Motor neuron (in vitro differentiated cells): ENCODE data around the gene IPO4. TPM values are rescaled to one million over a fixed set of nuclear protein-coding genes. Genes with fewer than 3 reads are reported as not detected.

Experiments used
- ATAC-seq, 8 experiments: fragments of 200-7000 bp; cut with Tn5 transposase; replicated peaks in 6 of 8; 2 replicates each; pipeline ENCODE4 v1.8.0; 2021; ENCODE audit warnings: mild to moderate bottlenecking in 8 of 8, moderate library complexity in 8 of 8
- H3K27ac ChIP-seq, 2 donors: fragments of 250-450 bp; sonication (Bioruptor Pico); 2 replicates each; pipeline ENCODE4 v1.9.0; 2021; ENCODE audit warnings: antibody characterized with exemption in 2 of 2, mild to moderate bottlenecking in 2 of 2, moderate library complexity in 1 of 2
- H3K4me1 ChIP-seq, 2 donors: fragments of 250-450 bp; sonication (Bioruptor Pico); replicated peaks in 1 of 2; 2 replicates each; pipeline ENCODE4 v1.6.1; 2021; ENCODE audit warnings: antibody characterized with exemption in 2 of 2, mild to moderate bottlenecking in 2 of 2, moderate library complexity in 1 of 2
- H3K4me3 ChIP-seq, 5 donors: fragments of 250-450 bp; sonication (Bioruptor Pico); 2 replicates each; pipeline ENCODE4 v1.9.0; 2021; ENCODE audit warnings: antibody characterized with exemption in 5 of 5, mild to moderate bottlenecking in 5 of 5, moderate library complexity in 4 of 5
- WGBS, 10 experiments: fragments of 450-650 bp; shearing (Covaris generic); methylation state at CpG; one replicate each; pipeline ENCODE4 v1.0.0; 2022; 5-methylcytosine and 5-hydroxymethylcytosine counted together
- in situ Hi-C, 9 experiments: fragments of 400-800 bp; cut with MboI; loops; one replicate each; pipeline ENCODE4 v1.15.0; 2021; ENCODE audit warnings: low sequenced_read_pairs in 9 of 9, low pct_unique_long_range_greater_than_20kb in 2 of 9; ENCODE audit not compliant: unreplicated experiment in 9 of 9
- total RNA-seq, 8 experiments: library from RNA; unstranded; fragments of 300-600 nt; gene quantifications; 2 replicates each; pipeline versions ENCODE4 v1.2.3 to v1.2.4, GENCODE V29; 2022

IPO4 gene
- total RNA-seq, 8 experiments from 2014 or later: 17.4 to 90.0 (median 39.8) TPM

- in situ Hi-C loops: no loop called here
- Histone ChIP-seq H3K4me3 (no peak overlapping the region), H3K4me1 (peaks cover 19 to 25% of the 10 kb centered on the region in 2 donors), H3K27ac (no peak overlapping the region)
- ATAC-seq: no peak
- 80 to 100% (median 91%) methylated on average over 1 to 9 of the region's 14 CpGs; no CpG with 5 or more reads in 2 of the 10 experiments for WGBS, 10 experiments
Measured at GRCh38 chr14:24182110-24182882, 6.3 kb downstream of the IPO4 start.

- no peak for ATAC-seq
- in situ Hi-C loops: no loop called here
- WGBS, 10 experiments: 73 to 100% (median 98%) methylated on average over 1 to 8 of the region's 19 CpGs; no CpG with 5 or more reads in 5 of the 10 experiments
- Histone ChIP-seq H3K4me1 (peaks cover 19 to 23% of the 10 kb centered on the region in 2 donors), H3K4me3 (no peak overlapping the region), H3K27ac (no peak overlapping the region)
Measured at GRCh38 chr14:24181371-24182077, 7.1 kb downstream of the IPO4 start.

DNA sequence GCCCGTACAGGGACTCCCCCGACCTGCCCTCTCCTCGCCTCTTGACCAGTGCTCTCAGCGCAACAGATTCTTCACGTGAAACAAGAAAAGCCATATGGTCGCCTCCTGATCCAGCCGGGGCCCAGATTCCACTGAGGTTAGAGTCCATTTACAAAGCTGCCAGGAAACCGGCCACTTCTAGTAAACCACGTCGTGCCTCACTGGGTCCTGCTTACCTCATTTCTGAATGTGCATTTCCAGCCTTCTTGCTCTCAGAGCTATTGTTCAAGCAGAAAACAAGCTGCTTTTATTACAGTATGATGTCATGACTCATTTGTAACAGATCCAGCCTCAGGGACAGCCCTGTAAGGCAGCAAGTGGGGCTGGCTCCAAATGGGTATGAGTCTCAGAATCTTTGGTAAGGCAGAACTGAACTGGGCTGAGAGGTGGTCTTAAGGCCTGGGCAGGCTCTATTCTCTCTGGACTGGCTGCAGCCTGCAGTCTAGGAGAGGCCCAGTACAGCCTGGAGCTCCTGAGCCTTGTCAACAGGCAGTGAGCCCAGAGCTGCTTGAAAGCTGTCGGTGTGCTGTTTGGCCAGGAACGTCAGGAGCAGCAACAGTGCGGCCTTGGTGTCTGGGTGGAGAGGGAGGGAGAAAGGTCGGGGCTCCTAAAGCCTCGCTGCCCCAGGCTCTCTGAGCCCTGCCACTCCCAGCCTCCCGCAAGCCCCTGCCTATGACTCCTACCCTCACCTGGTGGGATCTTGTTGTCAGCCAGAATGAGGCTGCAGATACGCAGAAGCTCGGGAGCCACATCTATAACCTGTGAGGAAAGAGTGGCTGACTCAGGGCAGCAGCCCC lies 8.4 kb downstream of the IPO4 start:
- 60 to 100% (median 72%) methylated on average over 1 to 5 of the region's 18 CpGs; no CpG with 5 or more reads in 4 of the 10 experiments for WGBS, 10 experiments
- peak overlapping the region; percentile 87 to 89 for H3K27ac ChIP-seq

DNA sequence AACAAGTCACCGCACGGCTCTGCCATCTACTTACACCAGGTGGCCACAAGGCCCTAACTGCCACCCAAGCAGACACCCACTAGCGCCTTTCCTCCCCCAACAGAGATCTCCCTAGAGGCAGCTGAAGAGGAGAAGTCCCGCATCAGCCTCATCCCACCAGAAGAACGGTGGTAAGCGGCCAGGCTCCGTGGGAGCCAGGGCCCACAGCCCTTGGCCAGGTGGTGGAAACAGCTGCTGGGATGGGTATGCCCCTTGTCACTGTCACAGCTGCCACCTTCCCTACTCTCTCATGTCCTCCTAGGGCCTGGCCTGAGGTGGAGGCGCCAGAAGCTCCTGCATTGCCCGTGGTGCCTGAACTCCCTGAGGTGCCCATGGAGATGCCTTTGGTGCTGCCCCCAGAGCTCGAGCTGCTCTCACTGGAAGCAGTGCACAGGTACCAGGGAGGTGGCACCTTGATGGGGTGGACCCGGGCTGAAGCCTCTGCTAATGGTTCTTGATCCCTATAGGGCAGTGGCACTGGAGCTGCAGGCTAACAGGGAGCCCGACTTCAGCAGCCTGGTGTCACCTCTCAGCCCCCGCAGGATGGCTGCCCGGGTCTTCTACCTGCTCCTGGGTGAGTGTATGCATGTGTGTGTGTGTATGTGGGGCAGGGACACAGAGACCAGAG lies 9.2 kb downstream of the IPO4 start:
- peak in 2 of 8 experiments; percentile 0 to 1 for ATAC-seq
- in situ Hi-C loops: no loop called here

More for the DNA sequence above, 8.4 kb downstream of the IPO4 start:
- in situ Hi-C loops: no loop called here
- Histone ChIP-seq H3K4me1 (peaks cover 19 to 23% of the 10 kb centered on the region in 2 donors), H3K4me3 (no peak overlapping the region)
- peak; percentile 43 to 89 (median 86) for ATAC-seq

DNA sequence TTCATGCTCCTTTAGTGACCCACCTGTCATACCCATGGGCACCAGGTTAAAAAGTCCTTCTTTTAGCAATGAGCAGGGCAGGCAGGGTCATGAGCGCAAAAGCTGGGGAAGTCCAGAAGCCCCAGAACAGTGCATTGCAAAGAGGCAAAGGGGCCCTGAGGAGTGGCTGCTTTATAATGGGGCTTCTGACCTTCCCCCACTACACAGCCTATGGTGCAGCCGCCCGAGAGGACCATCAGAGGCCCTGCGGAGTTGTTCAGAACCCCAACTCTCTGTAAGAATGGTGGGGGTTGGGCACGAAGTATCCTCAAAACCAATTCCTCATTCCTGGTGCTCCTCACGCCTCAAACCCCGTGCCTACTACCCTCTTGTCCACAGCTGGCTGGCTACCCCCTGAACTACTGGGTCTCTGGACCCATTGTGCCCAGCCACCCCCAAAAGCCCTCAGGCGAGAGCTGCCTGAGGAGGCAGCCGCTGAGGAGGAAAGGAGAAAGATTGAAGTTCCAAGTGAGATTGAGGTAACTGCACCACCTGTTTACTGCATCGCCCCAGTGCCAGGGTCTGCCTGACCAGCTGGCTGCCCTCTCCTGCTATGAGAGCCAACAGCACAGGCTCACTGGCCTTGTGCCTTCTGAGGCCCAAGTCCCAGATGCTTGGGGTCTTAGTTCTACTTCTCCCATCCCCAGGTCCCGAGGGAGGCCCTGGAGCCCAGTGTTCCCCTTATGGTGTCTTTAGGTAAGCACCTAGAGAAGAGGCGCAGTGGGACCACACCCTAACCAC lies 10.0 kb downstream of the IPO4 start:
- 60 to 100% (median 79%) methylated on average over 1 to 5 of the region's 12 CpGs; no CpG with 5 or more reads in 6 of the 10 experiments for WGBS, 10 experiments
- peak overlapping the region in 1 of 2 donors; percentile 87 for H3K27ac ChIP-seq
- no peak overlapping the region for H3K4me3 ChIP-seq
- peaks cover 19 to 23% of the 10 kb centered on the region in 2 donors for H3K4me1 ChIP-seq
- no peak for ATAC-seq
- in situ Hi-C loops: no loop called here

More for the DNA sequence above, 9.2 kb downstream of the IPO4 start:
- WGBS, 10 experiments: 78 to 100% (median 100%) methylated on average over 1 to 5 of the region's 14 CpGs; no CpG with 5 or more reads in 5 of the 10 experiments
- H3K4me1 ChIP-seq: peaks cover 19 to 23% of the 10 kb centered on the region in 2 donors
- peak overlapping the region; percentile 87 to 89 for H3K27ac ChIP-seq
- no peak overlapping the region for H3K4me3 ChIP-seq

DNA sequence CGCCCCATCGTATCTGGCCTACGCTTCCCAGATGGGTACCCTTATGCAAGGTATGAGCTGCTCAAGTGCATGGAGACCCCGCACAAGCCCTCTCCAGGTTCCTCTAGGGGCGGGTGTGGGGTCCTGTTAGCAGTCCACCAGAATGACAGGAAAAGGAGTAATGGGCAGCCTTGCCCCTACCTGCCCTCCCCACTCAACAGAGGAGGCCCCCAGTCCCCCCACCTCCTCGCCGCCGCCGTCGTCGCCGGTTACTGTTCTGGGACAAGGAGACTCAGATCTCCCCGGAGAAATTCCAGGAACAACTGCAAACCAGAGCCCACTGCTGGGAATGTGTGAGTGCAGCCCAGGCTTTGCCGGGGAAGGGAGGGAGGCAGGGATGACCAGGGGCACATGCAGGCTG lies 10.7 kb downstream of the IPO4 start:
- 87% methylated on average over 4 of the region's 14 CpGs; no CpG with 5 or more reads in 9 of the 10 experiments for WGBS, 10 experiments
- ATAC-seq: no peak
- Histone ChIP-seq H3K4me1 (peaks cover 19 to 23% of the 10 kb centered on the region in 2 donors), H3K4me3 (no peak overlapping the region), H3K27ac (no peak overlapping the region)
- in situ Hi-C loops: no loop called here

- WGBS, 10 experiments: 86 to 100% (median 90%) methylated on average over 4 to 8 of the region's 12 CpGs; no CpG with 5 or more reads in 7 of the 10 experiments
- in situ Hi-C loops: no loop called here
- Histone ChIP-seq H3K4me3 (no peak overlapping the region), H3K27ac (no peak overlapping the region), H3K4me1 (peaks cover 19 to 23% of the 10 kb centered on the region in 2 donors)
- no peak for ATAC-seq
Measured at GRCh38 chr14:24177041-24177825, 11.4 kb downstream of the IPO4 start.

DNA sequence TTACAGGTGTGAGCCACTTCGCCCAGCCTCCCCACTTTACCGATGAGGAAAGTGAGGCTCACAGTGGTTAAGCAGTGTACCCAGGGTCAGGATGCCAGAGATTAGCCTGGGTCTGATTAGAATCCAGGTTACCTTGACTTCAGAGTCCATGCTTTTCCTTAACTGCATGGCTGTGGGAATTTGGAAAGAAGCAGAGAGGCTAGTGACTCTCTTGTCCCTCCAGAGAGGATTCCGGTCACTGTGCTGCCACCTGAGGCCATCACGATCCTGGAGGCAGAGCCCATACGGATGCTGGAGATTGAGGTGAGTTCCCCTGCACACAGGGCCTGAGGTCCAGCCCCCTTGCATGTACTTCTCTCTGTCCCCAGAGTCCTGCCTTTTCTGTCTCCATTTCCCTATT lies 12.0 kb downstream of the IPO4 start:
- WGBS, 10 experiments: 77 to 100% (median 100%) methylated on average over 2 to 4 of the region's 5 CpGs; no CpG with 5 or more reads in 4 of the 10 experiments
- peaks cover 19 to 23% of the 10 kb centered on the region in 2 donors for H3K4me1 ChIP-seq
- ATAC-seq: no peak
- in situ Hi-C loops: no loop called here
- no peak overlapping the region for H3K4me3 ChIP-seq
- H3K27ac ChIP-seq: no peak overlapping the region

DNA sequence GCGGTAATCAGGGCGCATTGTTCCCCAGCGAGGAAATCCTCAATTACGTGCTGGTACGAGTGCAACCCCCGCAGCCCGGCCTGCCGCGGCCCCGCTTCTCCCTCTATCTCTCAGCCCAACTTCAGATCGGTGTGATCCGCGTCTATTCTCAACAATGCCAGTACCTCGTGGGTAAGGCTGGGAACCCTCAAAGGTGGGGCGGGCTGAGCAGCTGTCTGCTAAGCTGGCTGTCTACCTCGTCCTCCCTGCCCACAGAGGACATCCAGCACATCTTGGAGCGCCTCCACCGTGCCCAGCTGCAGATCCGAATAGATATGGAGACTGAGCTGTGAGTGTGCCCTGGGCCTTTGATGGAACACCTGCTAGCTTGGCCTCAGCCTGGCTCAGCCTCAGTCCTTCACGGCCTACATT lies 15.7 kb downstream of the IPO4 start:
- 42 to 80% (median 61%) methylated on average over 1 to 8 of the region's 20 CpGs; no CpG with 5 or more reads in 7 of the 10 experiments for WGBS, 10 experiments
- in situ Hi-C loops: no loop called here
- Histone ChIP-seq H3K4me3 (peak overlapping the region in 4 of 5 donors; percentile 42 to 72 (median 58)), H3K27ac (no peak overlapping the region), H3K4me1 (no peaks in the 10 kb centered on the region)
- peak in 1 of 8 experiments; percentile 5 for ATAC-seq

DNA sequence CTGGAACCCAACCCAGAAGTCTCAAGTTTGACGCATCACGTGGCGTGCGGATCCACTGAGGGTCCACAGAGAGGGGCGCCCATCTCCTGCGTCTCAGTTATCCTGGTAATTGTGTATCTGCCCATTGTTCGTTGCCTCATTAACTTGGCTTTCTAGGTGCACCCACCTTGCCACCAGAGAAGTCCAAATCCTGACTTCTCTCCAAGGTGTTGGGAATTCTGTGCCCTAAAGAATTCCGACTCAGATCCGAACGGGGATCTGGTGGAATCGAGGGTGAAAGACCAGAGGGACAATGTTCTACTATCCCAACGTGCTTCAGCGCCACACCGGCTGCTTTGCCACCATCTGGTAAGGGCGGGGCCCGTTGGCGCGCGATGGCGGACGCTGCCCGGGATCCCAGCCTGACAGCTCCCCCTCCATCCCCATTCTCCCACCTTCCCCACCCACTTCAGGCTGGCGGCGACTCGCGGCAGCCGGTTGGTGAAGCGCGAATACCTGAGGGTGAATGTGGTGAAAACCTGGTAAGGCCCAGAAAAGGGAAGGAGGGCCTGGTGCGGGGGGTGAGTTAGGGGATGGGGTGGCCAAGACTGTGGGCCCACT lies 16.3 kb downstream of the IPO4 start:
- Histone ChIP-seq H3K27ac (peak overlapping the region in 1 of 2 donors; percentile 5), H3K4me1 (no peaks in the 10 kb centered on the region), H3K4me3 (peak overlapping the region; percentile 35 to 72 (median 49))
- ATAC-seq: no peak
- 0 to 84% methylated on average over 5 to 9 of the region's 30 CpGs; no CpG with 5 or more reads in 8 of the 10 experiments for WGBS, 10 experiments
- in situ Hi-C loops: no loop called here
